Tibial nerve (tissue), 4 donors: Measurements from ENCODE around the gene GALNTL6.

Experiments used
- CTCF ChIP-seq, 5 experiments: fragments of 200-600 bp in 3 of 5; fragments of 450-650 bp in 2 of 5; sonication (generic) in 3 of 5; IDR thresholded peaks; one replicate each; pipeline ENCODE4 v1.5.1; 2016 to 2019; ENCODE audit warnings: antibody characterized with exemption in 5 of 5, mild to moderate bottlenecking in 3 of 5, moderate library complexity in 2 of 5
- EP300 ChIP-seq, 2 donors: sonication (generic); formaldehyde crosslinking; IDR thresholded peaks; one replicate each; pipeline ENCODE4 v1.6.1; 2017; ENCODE audit warnings: antibody characterized with exemption in 2 of 2, mild to moderate bottlenecking in 1 of 2
- POLR2A ChIP-seq, 2 donors: fragments of 450-650 bp; IDR thresholded peaks; one replicate each; pipeline ENCODE4 v1.6.1; 2017; ENCODE audit warnings: antibody characterized with exemption in 2 of 2, mild to moderate bottlenecking in 2 of 2, moderate library complexity in 2 of 2

GRCh38 chr4:172691552-172691951 lies 878.3 kb downstream of the GALNTL6 start:
- TF ChIP-seq CTCF (IDR thresholded peaks at IDR 0.05) (no peak), EP300 (IDR thresholded peaks at IDR 0.05) (no peak), POLR2A (IDR thresholded peaks at IDR 0.05) (no peak)
